ENCODE measurements around the gene ATF3. TPM values are rescaled to one million over a fixed set of nuclear protein-coding genes. Genes with fewer than 3 reads are reported as not detected.

ATF3 gene
- total RNA-seq, 1 donor from 2014 or later, result 1.8 TPM

DNA sequence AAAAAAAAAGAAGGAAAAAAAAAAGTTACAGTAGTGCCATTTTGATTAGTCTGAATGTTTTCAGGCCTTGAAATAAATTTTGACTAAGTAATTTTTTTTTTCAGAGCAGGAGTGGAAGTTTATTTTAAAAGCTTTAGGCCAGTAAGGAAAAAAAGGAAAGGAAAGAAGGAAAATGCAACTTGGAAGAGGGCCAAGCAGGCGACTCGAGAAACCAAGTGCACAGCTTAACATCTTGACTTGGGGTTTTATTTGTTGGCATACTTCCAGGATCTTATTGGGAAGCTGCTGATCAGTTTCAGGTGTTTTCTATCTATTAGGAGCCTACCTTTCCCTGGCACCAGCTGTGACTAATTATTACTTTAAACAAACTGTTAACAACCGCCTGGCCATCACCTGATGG is 41.7 kb downstream of the ATF3 start:
- Mint-ChIP-seq H3K36me3 (ENCODE audit: low read depth, unreplicated experiment) (no peaks in the 10 kb centered on the region), H3K4me1 (ENCODE audit: unreplicated experiment) (peaks cover 4% of the 10 kb centered on the region), H3K4me3 (ENCODE audit: unreplicated experiment) (no peak overlapping the region), H3K9me3 (ENCODE audit: unreplicated experiment) (no peaks in the 10 kb centered on the region), H3K27ac (ENCODE audit: unreplicated experiment) (no peak overlapping the region), H3K27me3 (ENCODE audit: unreplicated experiment) (peaks cover 5% of the 10 kb centered on the region)
- no peak for DNase-seq (ENCODE audit: low spot score)
- TF ChIP-seq, protein P1, sequence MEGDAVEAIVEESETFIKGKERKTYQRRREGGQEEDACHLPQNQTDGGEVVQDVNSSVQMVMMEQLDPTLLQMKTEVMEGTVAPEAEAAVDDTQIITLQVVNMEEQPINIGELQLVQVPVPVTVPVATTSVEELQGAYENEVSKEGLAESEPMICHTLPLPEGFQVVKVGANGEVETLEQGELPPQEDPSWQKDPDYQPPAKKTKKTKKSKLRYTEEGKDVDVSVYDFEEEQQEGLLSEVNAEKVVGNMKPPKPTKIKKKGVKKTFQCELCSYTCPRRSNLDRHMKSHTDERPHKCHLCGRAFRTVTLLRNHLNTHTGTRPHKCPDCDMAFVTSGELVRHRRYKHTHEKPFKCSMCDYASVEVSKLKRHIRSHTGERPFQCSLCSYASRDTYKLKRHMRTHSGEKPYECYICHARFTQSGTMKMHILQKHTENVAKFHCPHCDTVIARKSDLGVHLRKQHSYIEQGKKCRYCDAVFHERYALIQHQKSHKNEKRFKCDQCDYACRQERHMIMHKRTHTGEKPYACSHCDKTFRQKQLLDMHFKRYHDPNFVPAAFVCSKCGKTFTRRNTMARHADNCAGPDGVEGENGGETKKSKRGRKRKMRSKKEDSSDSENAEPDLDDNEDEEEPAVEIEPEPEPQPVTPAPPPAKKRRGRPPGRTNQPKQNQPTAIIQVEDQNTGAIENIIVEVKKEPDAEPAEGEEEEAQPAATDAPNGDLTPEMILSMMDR (IDR thresholded peaks at IDR 0.05; ENCODE audit: unreplicated experiment), result no peak

GRCh38 chr1:212651521-212651920 is 43.0 kb downstream of the ATF3 start:
- no peak for DNase-seq (ENCODE audit: low spot score)
- peaks cover 4% of the 10 kb centered on the region for H3K4me1 Mint-ChIP-seq (ENCODE audit: unreplicated experiment)
- no peak overlapping the region for H3K4me3 Mint-ChIP-seq (ENCODE audit: unreplicated experiment)
- TF ChIP-seq, protein P1 (IDR thresholded peaks at IDR 0.05; ENCODE audit: unreplicated experiment), result no peak
- peaks cover 4% of the 10 kb centered on the region for H3K27me3 Mint-ChIP-seq (ENCODE audit: unreplicated experiment)
- no peaks in the 10 kb centered on the region for H3K9me3 Mint-ChIP-seq (ENCODE audit: unreplicated experiment)
- H3K36me3 Mint-ChIP-seq (ENCODE audit: low read depth, unreplicated experiment), result no peaks in the 10 kb centered on the region
- no peak overlapping the region for H3K27ac Mint-ChIP-seq (ENCODE audit: unreplicated experiment)

- no peaks in the 10 kb centered on the region for H3K9me3 Mint-ChIP-seq (ENCODE audit: unreplicated experiment)
- DNase-seq (ENCODE audit: low spot score), result no peak
- TF ChIP-seq, protein P1 (IDR thresholded peaks at IDR 0.05; ENCODE audit: unreplicated experiment), result no peak
- no peaks in the 10 kb centered on the region for H3K36me3 Mint-ChIP-seq (ENCODE audit: low read depth, unreplicated experiment)
- H3K4me3 Mint-ChIP-seq (ENCODE audit: unreplicated experiment), result no peak overlapping the region
- H3K27ac Mint-ChIP-seq (ENCODE audit: unreplicated experiment), result no peak overlapping the region
- H3K4me1 Mint-ChIP-seq (ENCODE audit: unreplicated experiment), result peaks cover 4% of the 10 kb centered on the region
- H3K27me3 Mint-ChIP-seq (ENCODE audit: unreplicated experiment), result peaks cover 4% of the 10 kb centered on the region
Measured at GRCh38 chr1:212651977-212652376, 43.4 kb downstream of the ATF3 start.

- H3K4me1 Mint-ChIP-seq (ENCODE audit: unreplicated experiment), result peaks cover 4% of the 10 kb centered on the region
- no peak overlapping the region for H3K27ac Mint-ChIP-seq (ENCODE audit: unreplicated experiment)
- DNase-seq (ENCODE audit: low spot score), result no peak
- peaks cover 4% of the 10 kb centered on the region for H3K27me3 Mint-ChIP-seq (ENCODE audit: unreplicated experiment)
- H3K36me3 Mint-ChIP-seq (ENCODE audit: low read depth, unreplicated experiment), result no peaks in the 10 kb centered on the region
- TF ChIP-seq, protein P1 (IDR thresholded peaks at IDR 0.05; ENCODE audit: unreplicated experiment), result no peak
- H3K9me3 Mint-ChIP-seq (ENCODE audit: unreplicated experiment), result no peaks in the 10 kb centered on the region
- no peak overlapping the region for H3K4me3 Mint-ChIP-seq (ENCODE audit: unreplicated experiment)
Measured at GRCh38 chr1:212652609-212653008, 44.0 kb downstream of the ATF3 start.

- peaks cover 8% of the 10 kb centered on the region for H3K27me3 Mint-ChIP-seq (ENCODE audit: unreplicated experiment)
- TF ChIP-seq, protein P1 (IDR thresholded peaks at IDR 0.05; ENCODE audit: unreplicated experiment), result no peak
- peaks cover 4% of the 10 kb centered on the region for H3K4me1 Mint-ChIP-seq (ENCODE audit: unreplicated experiment)
- no peaks in the 10 kb centered on the region for H3K9me3 Mint-ChIP-seq (ENCODE audit: unreplicated experiment)
- H3K36me3 Mint-ChIP-seq (ENCODE audit: low read depth, unreplicated experiment), result no peaks in the 10 kb centered on the region
- H3K27ac Mint-ChIP-seq (ENCODE audit: unreplicated experiment), result no peak overlapping the region
- no peak overlapping the region for H3K4me3 Mint-ChIP-seq (ENCODE audit: unreplicated experiment)
- no peak for DNase-seq (ENCODE audit: low spot score)
Measured at GRCh38 chr1:212655668-212656440, 47.3 kb downstream of the ATF3 start.
